ACC112 (cell line): ENCODE measurements around the gene LPO.

Experiments used
- H2AFZ ChIP-seq: fragments of 200-600 bp; sonication (generic); one replicate; pipeline ENCODE4 v1.6.0; 2017; ENCODE audit warnings: antibody characterized with exemption, low read length; ENCODE audit not compliant: unreplicated experiment
- H3K27ac ChIP-seq: fragments of 200-600 bp; sonication (generic); 2 replicates; pipeline ENCODE4 v1.5.1; 2014; ENCODE audit warnings: low read depth, mild to moderate bottlenecking, antibody characterized with exemption, low read length, moderate library complexity
- H3K27me3 ChIP-seq: fragments of 200-600 bp; sonication (generic); 2 replicates; pipeline ENCODE4 v1.6.1; 2014; ENCODE audit warnings: mild to moderate bottlenecking, antibody characterized with exemption, low read length, moderate library complexity, mixed read lengths; ENCODE audit not compliant: insufficient read depth
- H3K36me3 ChIP-seq: fragments of 200-600 bp; sonication (generic); 2 replicates; pipeline ENCODE4 v1.6.1; 2016; ENCODE audit warnings: mild to moderate bottlenecking, antibody characterized with exemption, low read length, moderate library complexity, mixed read lengths; ENCODE audit not compliant: insufficient read depth
- H3K4me1 ChIP-seq: fragments of 200-600 bp; sonication (generic); one replicate; pipeline ENCODE4 v1.6.1; 2016; ENCODE audit warnings: low read length, mixed read lengths; ENCODE audit not compliant: insufficient read depth, unreplicated experiment, control insufficient read depth
- H3K4me3 ChIP-seq: fragments of 200-600 bp; sonication (generic); 2 replicates; pipeline ENCODE4 v1.5.1; 2014; ENCODE audit warnings: mild to moderate bottlenecking, low read depth, low read length
- H3K79me2 ChIP-seq: fragments of 200-600 bp; sonication (generic); one replicate; pipeline ENCODE4 v1.6.0; 2016; ENCODE audit warnings: low read length; ENCODE audit not compliant: control insufficient read depth, unreplicated experiment, insufficient read depth

Gene LPO

GRCh38 chr17:58279016-58279711, 40.8 kb downstream of the LPO start:
- Histone ChIP-seq H2AFZ (peak overlapping the region; percentile 31), H3K4me3 (peak overlapping the region; percentile 38; the same call in 1 of the 2 replicates), H3K79me2 (no peaks in the 10 kb centered on the region), H3K27me3 (peaks cover 54% of the 10 kb centered on the region), H3K4me1 (no peaks in the 10 kb centered on the region), H3K36me3 (no peaks in the 10 kb centered on the region), H3K27ac (no peak overlapping the region)

DNA sequence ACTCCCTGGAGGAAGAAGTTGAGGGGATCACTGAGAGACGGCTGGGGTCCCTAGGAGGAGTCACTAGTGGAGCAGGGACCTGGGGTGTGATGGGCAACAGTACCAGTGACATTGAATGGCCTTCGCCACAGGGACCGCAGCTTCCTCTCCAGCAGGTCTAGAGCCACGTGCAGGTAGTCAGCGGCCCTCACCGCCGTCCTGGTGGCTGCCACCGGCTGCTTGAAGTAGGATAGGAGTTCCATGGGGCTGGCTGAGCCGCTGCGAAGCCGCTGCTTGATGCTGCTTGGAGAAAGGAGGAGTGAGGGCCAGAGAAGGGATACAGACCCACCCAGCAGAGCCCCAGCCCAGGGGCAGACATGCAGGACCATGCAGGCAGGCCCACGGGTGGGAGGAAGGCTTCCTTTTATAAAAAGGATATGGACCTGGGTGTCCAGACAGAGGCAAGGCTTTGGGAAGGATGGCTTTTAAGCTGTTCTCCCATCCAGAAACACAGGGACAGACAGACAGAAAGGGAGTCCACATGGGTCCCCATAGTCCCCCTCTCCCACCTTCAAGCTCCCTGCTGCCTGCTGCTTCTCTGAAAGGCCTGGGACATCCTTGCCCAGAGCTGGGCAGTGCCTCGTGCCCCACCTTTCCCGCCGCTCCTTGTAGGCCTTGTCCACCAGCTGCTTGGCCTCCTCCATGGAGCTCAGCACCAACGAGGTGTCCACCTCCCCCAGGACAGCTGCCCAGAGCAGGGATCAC, 41.5 kb downstream of the LPO start:
- Histone ChIP-seq H3K27ac (no peak overlapping the region), H3K27me3 (peaks cover 57% of the 10 kb centered on the region), H3K4me3 (no peak overlapping the region), H3K79me2 (no peaks in the 10 kb centered on the region), H2AFZ (no peak overlapping the region), H3K4me1 (no peaks in the 10 kb centered on the region), H3K36me3 (no peaks in the 10 kb centered on the region)

DNA sequence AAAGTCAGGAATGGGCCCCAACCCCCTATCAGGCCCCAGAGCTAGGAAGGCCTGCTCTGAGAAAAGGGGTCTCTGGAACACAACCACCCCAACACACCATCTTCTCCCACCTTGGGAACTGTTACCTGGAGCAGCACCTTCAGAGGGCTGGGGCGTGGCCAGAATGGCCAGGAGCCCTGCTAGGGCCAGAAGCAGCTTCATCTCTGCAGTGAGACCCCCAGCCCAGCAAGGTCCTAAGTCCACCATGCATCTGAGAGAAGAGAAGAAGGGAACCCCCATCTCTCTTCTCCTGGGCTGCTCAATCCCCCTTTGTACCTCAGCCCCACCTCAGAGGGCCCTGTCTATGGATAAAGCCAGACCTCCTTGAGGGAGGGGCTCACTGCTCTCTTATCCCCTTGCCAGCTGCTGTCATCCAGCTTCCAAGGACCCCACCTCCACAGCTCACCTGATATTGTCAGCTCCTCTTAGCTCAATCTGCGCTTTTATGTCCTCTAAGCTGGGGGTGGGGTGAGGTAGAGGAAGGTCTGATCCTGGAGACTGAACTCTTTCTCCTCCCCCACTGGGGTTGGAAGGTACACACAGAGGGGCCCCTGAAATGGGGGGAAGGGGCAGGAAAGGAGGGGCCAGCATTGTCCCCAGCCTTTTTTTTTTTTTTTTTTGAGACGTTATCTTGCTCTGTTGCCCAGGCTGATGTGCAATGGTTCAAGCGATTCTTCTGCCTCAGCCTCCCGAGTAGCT, 42.3 kb downstream of the LPO start, which contains the start of gene MPO:
MPO (minus strand) TSS at position 456 of the 738 bp plus-strand sequence; CDS start at position 279, 177 bp downstream.
- peaks cover 57% of the 10 kb centered on the region for H3K27me3 ChIP-seq
- no peaks in the 10 kb centered on the region for H3K36me3 ChIP-seq
- no peaks in the 10 kb centered on the region for H3K4me1 ChIP-seq
- H3K4me3 ChIP-seq: no peak within 1 kb of the TSS
- H3K79me2 ChIP-seq: no peaks in the 10 kb centered on the region
- no peak within 1 kb of the TSS for H3K27ac ChIP-seq
- no peak within 1 kb of the TSS for H2AFZ ChIP-seq

GRCh38 chr17:58281511-58282011, 43.2 kb downstream of the LPO start:
- H3K4me1 ChIP-seq: no peaks in the 10 kb centered on the region
- no peak overlapping the region for H3K27ac ChIP-seq
- H3K36me3 ChIP-seq: no peaks in the 10 kb centered on the region
- no peak overlapping the region for H2AFZ ChIP-seq
- H3K4me3 ChIP-seq: no peak overlapping the region
- no peaks in the 10 kb centered on the region for H3K79me2 ChIP-seq
- peaks cover 51% of the 10 kb centered on the region for H3K27me3 ChIP-seq

DNA sequence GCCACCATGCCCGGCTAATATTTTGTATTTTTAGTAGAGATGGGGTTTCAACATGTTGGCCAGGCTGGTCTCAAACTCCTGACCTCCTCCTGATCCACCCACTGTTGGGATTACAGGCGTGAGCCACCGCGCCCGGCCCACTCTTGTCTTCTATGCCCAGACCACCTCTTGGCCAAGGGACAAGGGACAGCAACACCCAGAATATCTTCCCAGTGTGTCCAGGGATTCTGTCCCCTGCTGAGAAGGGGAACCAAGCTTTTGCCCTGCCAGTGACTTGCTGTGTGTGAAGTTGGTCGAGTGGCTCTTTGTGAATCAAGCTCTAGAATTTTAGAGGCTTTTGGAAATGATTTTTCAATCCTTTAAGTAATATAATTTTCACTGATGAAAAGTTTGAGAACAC, 44.1 kb downstream of the LPO start:
- H3K4me3 ChIP-seq: no peak overlapping the region
- H3K79me2 ChIP-seq: no peaks in the 10 kb centered on the region
- H2AFZ ChIP-seq: no peak overlapping the region
- no peaks in the 10 kb centered on the region for H3K4me1 ChIP-seq
- H3K27me3 ChIP-seq: peaks cover 55% of the 10 kb centered on the region
- no peak overlapping the region for H3K27ac ChIP-seq
- H3K36me3 ChIP-seq: no peaks in the 10 kb centered on the region

- Histone ChIP-seq H3K27me3 (peaks cover 60% of the 10 kb centered on the region), H3K27ac (no peak overlapping the region), H3K79me2 (no peaks in the 10 kb centered on the region), H2AFZ (no peak overlapping the region), H3K4me3 (no peak overlapping the region), H3K4me1 (no peaks in the 10 kb centered on the region), H3K36me3 (no peaks in the 10 kb centered on the region)
These were observed 45.6 kb downstream of the LPO start for GRCh38 chr17:58283674-58284612.

DNA sequence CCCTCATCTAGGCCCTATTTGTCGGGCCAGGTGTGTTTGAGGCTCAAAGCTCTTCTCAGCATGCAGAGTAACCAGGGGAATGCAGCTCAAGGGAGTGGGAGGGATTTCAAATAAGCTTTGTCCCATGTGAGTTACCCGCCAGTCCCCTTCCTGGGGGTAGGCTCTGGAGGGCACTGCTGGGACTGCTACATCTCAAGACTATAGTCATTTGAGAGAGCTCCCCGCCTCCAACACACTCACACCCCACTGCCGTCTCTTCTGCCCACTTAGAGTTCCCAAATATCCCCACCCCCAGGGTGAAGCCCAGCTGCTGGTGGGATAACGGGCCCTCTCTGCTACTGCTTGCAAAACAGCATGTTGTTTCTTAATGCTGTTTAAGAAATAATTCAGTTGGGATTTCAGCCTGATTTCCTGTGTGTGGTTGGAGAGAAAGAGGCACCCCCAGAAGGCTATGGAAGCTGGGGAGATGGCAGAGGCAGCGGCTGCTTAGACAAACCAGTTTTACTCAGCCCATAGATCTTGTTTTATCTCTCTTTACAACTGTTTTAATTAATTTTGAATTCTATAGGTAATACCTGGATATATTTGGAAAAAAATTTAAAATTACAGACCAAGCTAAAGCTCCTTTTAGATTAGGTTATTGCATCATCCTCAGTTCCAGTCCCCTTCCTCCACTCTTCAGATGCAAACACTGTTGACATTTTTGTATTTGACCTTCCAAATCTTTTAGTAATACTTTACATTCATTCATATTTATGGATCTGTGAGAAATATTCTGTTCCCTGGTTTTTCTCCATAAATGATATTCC, 46.4 kb downstream of the LPO start:
- H3K4me3 ChIP-seq: no peak overlapping the region
- no peaks in the 10 kb centered on the region for H3K79me2 ChIP-seq
- H3K36me3 ChIP-seq: no peaks in the 10 kb centered on the region
- H3K27ac ChIP-seq: no peak overlapping the region
- H3K4me1 ChIP-seq: no peaks in the 10 kb centered on the region
- peaks cover 58% of the 10 kb centered on the region for H3K27me3 ChIP-seq
- H2AFZ ChIP-seq: no peak overlapping the region

DNA sequence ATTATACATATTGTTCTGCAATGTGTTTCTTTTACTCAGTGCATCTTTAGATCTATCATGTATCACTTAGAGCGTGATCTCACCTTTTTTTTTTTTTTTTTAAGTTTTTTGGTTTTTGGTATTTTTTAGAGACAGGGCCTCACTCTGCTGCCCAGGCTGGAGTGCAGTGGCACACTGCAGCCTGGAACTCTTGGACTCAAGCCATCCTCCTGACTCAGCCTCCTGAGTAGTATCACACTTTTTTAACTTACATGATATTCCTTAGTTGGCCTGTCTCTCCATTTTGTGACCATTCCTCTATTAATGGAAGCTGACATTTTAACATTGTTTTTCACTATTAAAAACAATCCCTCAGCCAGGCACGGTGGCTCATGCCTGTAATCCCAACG, 47.0 kb downstream of the LPO start:
- no peak overlapping the region for H3K27ac ChIP-seq
- H3K4me1 ChIP-seq: no peaks in the 10 kb centered on the region

GRCh38 chr17:58289869-58290268, 51.5 kb downstream of the LPO start:
- no peak overlapping the region for H3K4me3 ChIP-seq
- H2AFZ ChIP-seq: no peak overlapping the region
- peaks cover 71% of the 10 kb centered on the region for H3K27me3 ChIP-seq
- H3K36me3 ChIP-seq: no peaks in the 10 kb centered on the region
- no peak overlapping the region for H3K27ac ChIP-seq
- no peaks in the 10 kb centered on the region for H3K4me1 ChIP-seq
- H3K79me2 ChIP-seq: no peaks in the 10 kb centered on the region

More for the DNA sequence above, 47.0 kb downstream of the LPO start:
- Histone ChIP-seq H3K4me3 (no peak overlapping the region), H3K36me3 (no peaks in the 10 kb centered on the region), H3K27me3 (peaks cover 58% of the 10 kb centered on the region), H2AFZ (no peak overlapping the region), H3K79me2 (no peaks in the 10 kb centered on the region)
